Astrocyte (in vitro differentiated cells and primary cell): ENCODE results near the gene GMPPA. TPM values are rescaled to one million over a fixed set of nuclear protein-coding genes. Genes with fewer than 3 reads are reported as not detected.

Source experiments
- DNase-seq: peaks from one replicate; pipeline ENCODE4 v3.0.0-alpha.2; 2010; ENCODE audit warnings: low read depth
- FAIRE-seq: peaks from 2 replicates; lab custom pipeline; 2011; peaks lifted over from hg19 to GRCh38; lab: Jason Lieb, UNC
- H2AFZ ChIP-seq: 2 replicates; pipeline ENCODE4 v1.6.0; 2012; ENCODE audit warnings: low read depth, low read length, inconsistent platforms
- H3K27ac ChIP-seq: 2 replicates; pipeline ENCODE4 v1.5.1; 2011; ENCODE audit warnings: low read depth, low read length, inconsistent platforms
- H3K27me3 ChIP-seq: 2 replicates; pipeline ENCODE4 v1.6.0; 2011; ENCODE audit warnings: low read length, inconsistent platforms; ENCODE audit not compliant: insufficient read depth
- H3K36me3 ChIP-seq: 2 replicates; pipeline ENCODE4 v1.5.1; 2011; ENCODE audit warnings: low read length, inconsistent platforms; ENCODE audit not compliant: insufficient read depth
- H3K4me1 ChIP-seq: 2 replicates; pipeline ENCODE4 v1.5.1; 2011; ENCODE audit warnings: low read length, inconsistent platforms; ENCODE audit not compliant: insufficient read depth
- H3K4me2 ChIP-seq: 2 replicates; pipeline ENCODE4 v1.6.0; 2012; ENCODE audit warnings: low read length, inconsistent platforms
- H3K4me3 ChIP-seq: 2 replicates; pipeline ENCODE4 v1.5.1; 2011; ENCODE audit warnings: low read depth, mild to moderate bottlenecking, low read length, inconsistent platforms; ENCODE audit not compliant: insufficient read depth
- H3K79me2 ChIP-seq: 2 replicates; pipeline ENCODE4 v1.6.0; 2012; ENCODE audit warnings: mild to moderate bottlenecking, low read length, inconsistent platforms; ENCODE audit not compliant: insufficient read depth
- H3K9ac ChIP-seq: 2 replicates; pipeline ENCODE4 v1.6.0; 2012; ENCODE audit warnings: mild to moderate bottlenecking, low read length, inconsistent platforms
- H3K9me3 ChIP-seq: 2 replicates; pipeline ENCODE4 v1.5.1; 2012; ENCODE audit warnings: low read depth, mild to moderate bottlenecking, low read length, inconsistent platforms; ENCODE audit not compliant: insufficient read depth
- H4K20me1 ChIP-seq: 2 replicates; pipeline ENCODE4 v1.6.0; 2012; ENCODE audit warnings: low read length, inconsistent platforms; ENCODE audit not compliant: insufficient read depth
- H3K27ac Mint-ChIP-seq: one replicate; pipeline ENCODE4 v1.8.0; 2021; ENCODE audit warnings: mild to moderate bottlenecking, mixed read lengths; ENCODE audit not compliant: unreplicated experiment
- H3K27me3 Mint-ChIP-seq: one replicate; pipeline ENCODE4 v1.8.0; 2021; ENCODE audit warnings: low read depth, mixed read lengths; ENCODE audit not compliant: unreplicated experiment
- H3K36me3 Mint-ChIP-seq: one replicate; pipeline ENCODE4 v1.8.0; 2021; ENCODE audit warnings: low read depth, mixed read lengths; ENCODE audit not compliant: unreplicated experiment
- H3K4me1 Mint-ChIP-seq: one replicate; pipeline ENCODE4 v1.8.0; 2021; ENCODE audit warnings: low read depth, mixed read lengths; ENCODE audit not compliant: unreplicated experiment
- H3K4me3 Mint-ChIP-seq: one replicate; pipeline ENCODE4 v1.8.0; 2021; ENCODE audit warnings: mild to moderate bottlenecking, moderate library complexity, mixed read lengths; ENCODE audit not compliant: unreplicated experiment
- H3K9me3 Mint-ChIP-seq: one replicate; pipeline ENCODE4 v1.8.0; 2021; ENCODE audit warnings: mild to moderate bottlenecking, mixed read lengths; ENCODE audit not compliant: unreplicated experiment
- EZH2 ChIP-seq: IDR thresholded peaks from 2 replicates; pipeline ENCODE4 v1.6.1; 2012; ENCODE audit warnings: mild to moderate bottlenecking, low read length, inconsistent platforms; ENCODE audit not compliant: insufficient read depth
- total RNA-seq: library from RNA; stranded (reverse); gene quantifications from 2 replicates; pipeline ENCODE4 v1.2.1, GENCODE V29; 2021
- TF ChIP-seq, protein P1 (sequence below): IDR thresholded peaks from 2 replicates; pipeline ENCODE4 v1.5.1; 2011; ENCODE audit warnings: low read depth, mild to moderate bottlenecking, inconsistent platforms, low read length, moderate library complexity; ENCODE audit not compliant: insufficient read depth

GMPPA gene
- total RNA-seq, 1 donor from 2014 or later, result 49.5 TPM

DNA sequence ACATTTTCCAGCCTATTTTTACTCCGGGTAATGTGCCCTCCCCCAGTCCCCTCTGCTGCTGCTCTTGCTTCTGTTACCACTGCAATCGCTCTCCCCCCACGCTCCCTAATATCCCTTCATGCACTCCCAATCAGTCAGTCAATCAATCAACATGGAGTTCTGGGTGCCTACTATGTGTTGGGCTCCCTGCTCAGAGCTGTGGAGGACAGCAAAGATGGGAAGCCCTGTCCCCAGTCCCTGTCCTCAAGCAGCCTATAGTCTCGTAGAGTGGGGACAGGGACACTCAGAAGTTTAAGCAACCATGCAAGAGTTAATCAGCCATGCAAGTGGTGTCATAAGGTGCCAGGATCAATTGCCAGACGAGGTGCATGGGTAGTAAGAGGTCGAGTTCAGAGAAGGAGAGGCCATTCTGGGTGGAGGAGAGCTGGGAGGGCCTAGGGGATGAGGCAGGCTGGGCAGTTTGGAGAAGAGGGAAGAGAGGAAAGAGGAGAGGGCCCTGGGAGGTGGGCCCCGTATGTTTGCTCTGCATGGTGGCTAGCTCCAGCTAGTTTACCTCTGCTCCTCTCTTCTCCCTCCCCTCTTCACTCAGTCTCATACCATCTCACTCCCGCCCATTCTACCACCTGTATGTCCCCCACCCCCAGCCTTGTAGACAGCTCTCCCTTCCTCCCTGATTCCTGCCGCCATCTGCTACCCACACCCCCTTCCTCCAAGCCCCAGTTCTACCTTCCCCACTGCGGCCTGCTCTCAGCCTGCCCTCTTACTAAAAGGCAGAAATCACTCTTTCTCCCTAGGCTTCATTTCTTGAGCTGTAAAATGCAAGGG is 19.5 kb downstream of the GMPPA start:
- H4K20me1 ChIP-seq, result no peaks in the 10 kb centered on the region
- Mint-ChIP-seq H3K9me3 (no peaks in the 10 kb centered on the region), H3K27me3 (peaks cover 38% of the 10 kb centered on the region), H3K4me1 (peaks cover 40% of the 10 kb centered on the region), H3K4me3 (peak overlapping the region; percentile 11), H3K27ac (no peak overlapping the region), H3K36me3 (no peaks in the 10 kb centered on the region)
- H3K4me2 ChIP-seq, result no peak overlapping the region
- H3K9me3 ChIP-seq, result no peaks in the 10 kb centered on the region
- no peak overlapping the region for H2AFZ ChIP-seq
- H3K79me2 ChIP-seq, result no peaks in the 10 kb centered on the region
- DNase-seq (no peak), FAIRE-seq (no peak)
- peaks cover 31% of the 10 kb centered on the region for H3K4me1 ChIP-seq
- H3K4me3 ChIP-seq, result no peak overlapping the region
- TF ChIP-seq, protein P1, sequence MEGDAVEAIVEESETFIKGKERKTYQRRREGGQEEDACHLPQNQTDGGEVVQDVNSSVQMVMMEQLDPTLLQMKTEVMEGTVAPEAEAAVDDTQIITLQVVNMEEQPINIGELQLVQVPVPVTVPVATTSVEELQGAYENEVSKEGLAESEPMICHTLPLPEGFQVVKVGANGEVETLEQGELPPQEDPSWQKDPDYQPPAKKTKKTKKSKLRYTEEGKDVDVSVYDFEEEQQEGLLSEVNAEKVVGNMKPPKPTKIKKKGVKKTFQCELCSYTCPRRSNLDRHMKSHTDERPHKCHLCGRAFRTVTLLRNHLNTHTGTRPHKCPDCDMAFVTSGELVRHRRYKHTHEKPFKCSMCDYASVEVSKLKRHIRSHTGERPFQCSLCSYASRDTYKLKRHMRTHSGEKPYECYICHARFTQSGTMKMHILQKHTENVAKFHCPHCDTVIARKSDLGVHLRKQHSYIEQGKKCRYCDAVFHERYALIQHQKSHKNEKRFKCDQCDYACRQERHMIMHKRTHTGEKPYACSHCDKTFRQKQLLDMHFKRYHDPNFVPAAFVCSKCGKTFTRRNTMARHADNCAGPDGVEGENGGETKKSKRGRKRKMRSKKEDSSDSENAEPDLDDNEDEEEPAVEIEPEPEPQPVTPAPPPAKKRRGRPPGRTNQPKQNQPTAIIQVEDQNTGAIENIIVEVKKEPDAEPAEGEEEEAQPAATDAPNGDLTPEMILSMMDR, result no peak
- no peak for TF ChIP-seq EZH2
- peaks cover 18% of the 10 kb centered on the region for H3K27me3 ChIP-seq
- H3K27ac ChIP-seq, result no peak overlapping the region
- no peaks in the 10 kb centered on the region for H3K36me3 ChIP-seq
- H3K9ac ChIP-seq, result no peak overlapping the region

DNA sequence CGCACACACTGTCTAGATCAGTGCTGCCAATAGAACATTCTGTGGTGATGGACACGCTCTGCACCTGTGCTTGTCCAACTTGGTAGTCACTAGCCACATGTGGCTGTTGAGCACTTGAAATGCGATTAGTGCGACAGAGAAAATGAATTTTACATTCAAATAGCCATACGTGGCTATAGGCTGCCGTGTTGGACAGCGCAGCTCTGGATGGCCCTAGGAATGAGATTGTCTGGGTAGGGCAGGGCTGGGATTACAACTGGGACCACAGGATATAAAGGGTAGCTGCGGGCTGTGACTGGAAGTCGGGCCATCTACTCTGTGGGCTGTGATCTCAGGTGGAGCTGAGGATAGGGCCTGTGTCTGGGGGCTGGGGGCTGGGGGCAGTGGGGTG is 20.8 kb downstream of the GMPPA start:
- H3K4me1 ChIP-seq, result peaks cover 30% of the 10 kb centered on the region
- no peak for DNase-seq
- Mint-ChIP-seq H3K27ac (no peak overlapping the region), H3K36me3 (no peaks in the 10 kb centered on the region), H3K4me1 (peaks cover 33% of the 10 kb centered on the region), H3K4me3 (no peak overlapping the region), H3K9me3 (no peaks in the 10 kb centered on the region), H3K27me3 (peaks cover 34% of the 10 kb centered on the region)
- no peak overlapping the region for H2AFZ ChIP-seq
- no peaks in the 10 kb centered on the region for H3K79me2 ChIP-seq
- H3K4me3 ChIP-seq, result no peak overlapping the region
- H3K36me3 ChIP-seq, result no peaks in the 10 kb centered on the region
- TF ChIP-seq, protein P1, result no peak
- TF ChIP-seq EZH2, result no peak
- no peak overlapping the region for H3K27ac ChIP-seq
- no peaks in the 10 kb centered on the region for H4K20me1 ChIP-seq
- no peak overlapping the region for H3K9ac ChIP-seq
- no peak for FAIRE-seq
- H3K27me3 ChIP-seq, result peaks cover 4% of the 10 kb centered on the region
- H3K9me3 ChIP-seq, result no peaks in the 10 kb centered on the region
- H3K4me2 ChIP-seq, result no peak overlapping the region

DNA sequence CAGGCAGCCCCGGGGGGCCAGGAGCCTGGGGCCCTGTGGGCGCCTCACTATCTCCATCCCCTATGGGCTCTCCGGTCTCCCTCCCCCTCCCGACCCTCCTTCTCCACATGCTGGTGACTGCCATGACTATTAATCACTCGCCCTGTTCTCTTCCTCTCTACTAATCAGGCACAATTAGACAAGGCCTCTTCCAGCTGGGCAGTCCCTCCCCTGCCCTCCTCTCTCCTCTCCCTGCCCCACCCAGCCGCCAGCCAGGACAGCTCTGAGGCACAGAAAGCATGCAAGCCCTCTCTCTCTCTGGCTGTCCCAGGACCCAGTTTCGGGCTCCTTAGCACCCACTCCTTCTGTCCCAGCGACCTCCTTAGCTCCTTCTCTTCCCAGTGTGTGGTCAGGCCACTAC is 21.4 kb downstream of the GMPPA start:
- DNase-seq (no peak), FAIRE-seq (no peak)
- Histone ChIP-seq H4K20me1 (no peaks in the 10 kb centered on the region), H3K27ac (no peak overlapping the region), H3K9me3 (no peaks in the 10 kb centered on the region), H3K9ac (no peak overlapping the region), H3K79me2 (no peaks in the 10 kb centered on the region), H3K27me3 (peaks cover 3% of the 10 kb centered on the region), H3K36me3 (no peaks in the 10 kb centered on the region), H3K4me2 (no peak overlapping the region), H3K4me3 (no peak overlapping the region), H2AFZ (no peak overlapping the region), H3K4me1 (peaks cover 30% of the 10 kb centered on the region)
- Mint-ChIP-seq H3K9me3 (no peaks in the 10 kb centered on the region), H3K4me3 (no peak overlapping the region), H3K27ac (no peak overlapping the region), H3K36me3 (no peaks in the 10 kb centered on the region), H3K27me3 (peaks cover 34% of the 10 kb centered on the region), H3K4me1 (peaks cover 33% of the 10 kb centered on the region)
- TF ChIP-seq, protein P1, result no peak
- no peak for TF ChIP-seq EZH2
